Neural cell (in vitro differentiated cells): ENCODE data around the gene MEF2A.

ENCODE experiments used
- CTCF ChIP-seq: fragments of 450-650 bp; IDR thresholded peaks from 2 replicates; pipeline ENCODE4 v1.5.1; 2014; ENCODE audit warnings: antibody characterized with exemption, mild to moderate bottlenecking, moderate library complexity; ENCODE audit not compliant: poor library complexity, severe bottlenecking
- EZH2 ChIP-seq: fragments of 200-600, 300-800 bp; shearing (Covaris generic), sonication (generic); IDR thresholded peaks from 2 replicates; pipeline ENCODE4 v1.6.1; 2014; ENCODE audit warnings: antibody characterized with exemption, low read length, borderline replicate concordance, mild to moderate bottlenecking; ENCODE audit not compliant: insufficient read depth, poor library complexity, severe bottlenecking
- POLR2AphosphoS5 ChIP-seq: IDR thresholded peaks from 2 replicates; pipeline ENCODE4 v1.6.1; 2012

GRCh38 chr15:99744142-99744541 is 178.4 kb downstream of the MEF2A start:
- TF ChIP-seq POLR2AphosphoS5 (no peak), EZH2 (no peak), CTCF (no peak)
